GM19452 (cell line): Measurements from ENCODE around the gene COL4A1.

Experiments
- ATAC-seq: cut with Tn5 transposase; IDR thresholded peaks from one replicate; pipeline ENCODE4 v1.9.1; 2021; ENCODE audit not compliant: unreplicated experiment

The COL4A1 gene

GRCh38 chr13:110306960-110307766 is at the start of gene COL4A1, which contains the start of gene COL4A2:
COL4A1 (minus strand) TSS chr13:110307157; CDS start chr13:110307027, 130 bp downstream.
COL4A2 (plus strand) TSS chr13:110307284; CDS start chr13:110307904, 620 bp downstream.
- no peak for ATAC-seq

GRCh38 chr13:110356362-110356761 is 49.4 kb upstream of the COL4A1 start:
- ATAC-seq: no peak

GRCh38 chr13:110354715-110355473 is 47.9 kb upstream of the COL4A1 start:
- no peak for ATAC-seq

- ATAC-seq: no peak
These were observed 47.2 kb upstream of the COL4A1 start for GRCh38 chr13:110354123-110354627.

GRCh38 chr13:110353339-110353977 is 46.5 kb upstream of the COL4A1 start:
- no peak for ATAC-seq

GRCh38 chr13:110352735-110353134 is 45.8 kb upstream of the COL4A1 start:
- ATAC-seq: no peak

- ATAC-seq: no peak
These were observed 44.9 kb upstream of the COL4A1 start for GRCh38 chr13:110351636-110352420.

GRCh38 chr13:110350509-110350908 is 43.6 kb upstream of the COL4A1 start:
- ATAC-seq: no peak

GRCh38 chr13:110350049-110350448 is 43.1 kb upstream of the COL4A1 start:
- no peak for ATAC-seq

- no peak for ATAC-seq
These were observed 42.3 kb upstream of the COL4A1 start for GRCh38 chr13:110349239-110349638.

- no peak for ATAC-seq
These were observed 41.5 kb upstream of the COL4A1 start for GRCh38 chr13:110348309-110349105.

- no peak for ATAC-seq
These were observed 40.8 kb upstream of the COL4A1 start for GRCh38 chr13:110347535-110348308.

- no peak for ATAC-seq
These were observed 40.1 kb upstream of the COL4A1 start for GRCh38 chr13:110347088-110347487.

- no peak for ATAC-seq
These were observed 39.7 kb upstream of the COL4A1 start for GRCh38 chr13:110346661-110347067.

GRCh38 chr13:110345701-110346100 is 38.7 kb upstream of the COL4A1 start:
- ATAC-seq: no peak

- no peak for ATAC-seq
These were observed 38.3 kb upstream of the COL4A1 start for GRCh38 chr13:110345266-110345665.

GRCh38 chr13:110344320-110344719 is 37.4 kb upstream of the COL4A1 start:
- no peak for ATAC-seq

GRCh38 chr13:110343241-110343865 is 36.4 kb upstream of the COL4A1 start:
- no peak for ATAC-seq

- no peak for ATAC-seq
These were observed 35.5 kb upstream of the COL4A1 start for GRCh38 chr13:110342474-110342873.
